ENCODE data around the gene RBM47.

RBM47 gene

DNA sequence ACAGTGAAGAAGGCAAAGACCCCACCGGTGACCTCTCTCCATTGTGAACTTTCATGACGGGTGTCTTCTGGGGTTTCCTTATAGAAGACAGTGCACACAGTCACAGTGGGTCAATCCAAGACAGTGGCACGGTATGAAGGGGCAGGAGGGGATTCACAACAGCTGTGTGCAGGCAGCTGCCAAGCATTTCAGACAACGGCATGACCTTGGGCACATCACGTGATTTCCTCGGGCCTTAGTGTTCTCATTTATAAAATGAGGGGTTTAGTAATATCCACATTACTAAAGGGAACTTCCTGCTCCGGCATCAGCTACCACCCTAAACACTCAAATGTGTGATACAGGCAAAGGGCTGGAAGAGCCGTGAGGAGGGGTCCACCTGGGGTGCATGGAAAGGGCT lies 42.9 kb downstream of the RBM47 start:
- no peak for DNase-seq (ENCODE audit: low read depth)

- no peak for DNase-seq (ENCODE audit: low read depth)
Measured at GRCh38 chr4:40586034-40586433, 43.6 kb downstream of the RBM47 start.

GRCh38 chr4:40585201-40585799 lies 44.4 kb downstream of the RBM47 start:
- DNase-seq (ENCODE audit: low read depth), result no peak

DNA sequence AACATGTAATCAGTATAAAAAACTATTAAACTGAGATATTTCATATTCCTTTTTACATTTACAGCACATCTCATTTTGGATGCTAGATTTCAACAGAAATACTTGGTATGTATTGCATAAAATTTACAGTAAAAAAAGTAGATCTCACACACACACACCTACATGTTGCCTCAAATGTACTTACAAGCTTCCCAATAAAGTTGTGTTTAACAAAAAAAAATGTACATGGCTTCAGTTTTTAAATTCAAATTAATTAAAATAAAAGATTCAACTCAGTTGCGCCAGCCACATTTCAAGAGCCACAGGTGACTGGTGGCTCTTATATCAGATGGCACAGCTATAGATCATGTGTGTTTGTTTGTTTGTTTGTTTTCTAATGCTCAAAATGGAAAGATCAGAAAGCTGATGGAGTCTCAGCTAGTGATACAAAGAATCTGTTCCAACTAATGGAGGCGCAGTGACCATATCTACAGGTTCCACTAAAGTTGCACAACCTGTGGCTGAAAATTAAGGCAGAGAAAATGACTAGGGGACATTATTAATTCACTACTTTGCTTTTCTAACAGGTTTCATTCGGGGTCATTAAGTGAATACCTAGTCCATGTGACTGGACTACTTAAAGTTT lies 45.0 kb downstream of the RBM47 start:
- DNase-seq (ENCODE audit: low read depth), result no peak

DNA sequence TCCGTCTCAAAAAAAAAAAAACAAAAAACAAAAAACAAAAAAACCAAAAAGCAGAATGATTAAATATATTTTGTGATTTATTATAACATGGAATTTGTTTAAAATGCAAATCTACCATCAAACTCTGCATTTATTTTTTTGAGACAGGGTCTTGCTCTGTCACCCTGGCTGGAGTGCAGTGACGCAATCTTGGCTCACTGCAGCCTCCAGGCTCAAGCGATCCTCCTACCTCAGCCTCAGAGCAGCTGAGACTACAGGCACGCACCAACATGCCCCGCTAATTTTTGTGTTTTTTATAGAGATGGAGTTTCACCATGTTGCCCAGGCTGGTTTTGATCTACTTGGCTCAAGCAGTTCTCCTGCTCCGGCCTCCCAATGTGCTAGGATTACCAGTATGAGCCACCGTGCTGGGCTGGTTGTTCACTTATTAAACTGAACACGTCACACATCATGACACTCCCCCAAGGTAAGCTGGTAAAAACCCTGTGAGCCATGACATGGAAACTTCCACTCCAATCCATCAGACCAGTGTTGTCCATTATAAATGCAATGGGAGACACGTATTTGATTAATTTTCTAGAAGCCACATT lies 45.7 kb downstream of the RBM47 start:
- DNase-seq (ENCODE audit: low read depth), result no peak

GRCh38 chr4:40582413-40582812 lies 47.3 kb downstream of the RBM47 start:
- no peak for DNase-seq (ENCODE audit: low read depth)

DNA sequence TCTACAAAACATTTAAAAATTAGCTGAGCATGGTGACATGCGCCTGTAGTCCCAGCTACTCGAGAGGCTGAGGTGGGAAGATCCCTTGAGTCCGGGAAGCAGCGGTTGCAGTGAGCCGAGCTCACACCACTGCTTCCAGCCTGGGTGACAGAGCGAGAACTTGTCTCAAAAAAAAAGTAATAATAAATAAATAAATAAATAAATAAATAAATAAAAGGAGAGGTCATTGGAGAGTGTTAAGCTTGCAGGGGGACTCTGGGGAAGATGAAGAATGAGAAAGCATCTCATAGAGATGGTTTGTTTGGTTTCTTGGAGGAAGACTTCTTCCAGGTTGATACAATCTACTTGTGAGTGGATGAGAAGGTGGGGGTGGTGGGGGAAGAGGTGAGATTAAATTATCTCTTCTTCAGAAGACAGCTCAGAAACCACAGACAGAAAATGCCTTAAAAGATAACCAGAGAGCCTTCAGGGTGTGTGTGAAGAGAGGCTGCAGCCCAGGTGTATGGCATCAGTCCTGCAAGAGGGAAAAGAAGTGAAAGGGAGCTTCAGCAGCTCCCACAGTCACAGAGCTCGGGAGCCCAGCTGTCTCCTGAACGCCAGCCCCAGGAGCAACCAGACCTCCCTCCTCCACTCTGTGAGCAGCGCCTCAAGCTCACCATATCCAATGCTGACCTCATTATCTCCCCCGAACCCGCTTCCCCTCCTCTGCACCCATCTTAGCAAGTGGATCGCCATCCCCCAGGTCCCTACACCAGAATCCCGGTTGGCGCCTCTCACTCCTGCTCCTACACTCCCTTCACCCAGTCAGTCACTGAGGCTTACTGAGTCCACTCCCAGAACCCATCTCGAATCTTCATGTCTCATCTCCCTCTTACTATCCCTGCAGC lies 48.2 kb downstream of the RBM47 start:
- no peak for DNase-seq (ENCODE audit: low read depth)

DNA sequence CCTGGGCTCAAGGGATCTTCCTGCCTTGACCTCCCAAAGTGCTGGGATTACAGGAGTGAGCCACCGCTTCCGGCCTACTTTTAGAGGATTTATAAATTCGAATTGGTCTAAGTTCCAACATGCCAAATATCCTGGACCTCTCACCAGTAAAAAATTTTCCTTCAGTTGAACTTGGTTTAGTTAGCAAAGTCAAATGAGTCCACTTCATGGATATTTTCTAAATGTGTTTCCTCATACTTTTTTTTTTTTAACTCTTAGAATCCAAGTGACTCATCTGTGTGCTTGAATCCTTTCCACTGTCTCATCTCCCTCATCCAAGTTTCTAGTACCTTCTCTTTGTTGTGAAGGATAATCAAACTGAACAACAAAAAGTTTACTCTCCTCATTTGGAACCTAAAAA lies 49.7 kb downstream of the RBM47 start:
- no peak for DNase-seq (ENCODE audit: low read depth)

DNA sequence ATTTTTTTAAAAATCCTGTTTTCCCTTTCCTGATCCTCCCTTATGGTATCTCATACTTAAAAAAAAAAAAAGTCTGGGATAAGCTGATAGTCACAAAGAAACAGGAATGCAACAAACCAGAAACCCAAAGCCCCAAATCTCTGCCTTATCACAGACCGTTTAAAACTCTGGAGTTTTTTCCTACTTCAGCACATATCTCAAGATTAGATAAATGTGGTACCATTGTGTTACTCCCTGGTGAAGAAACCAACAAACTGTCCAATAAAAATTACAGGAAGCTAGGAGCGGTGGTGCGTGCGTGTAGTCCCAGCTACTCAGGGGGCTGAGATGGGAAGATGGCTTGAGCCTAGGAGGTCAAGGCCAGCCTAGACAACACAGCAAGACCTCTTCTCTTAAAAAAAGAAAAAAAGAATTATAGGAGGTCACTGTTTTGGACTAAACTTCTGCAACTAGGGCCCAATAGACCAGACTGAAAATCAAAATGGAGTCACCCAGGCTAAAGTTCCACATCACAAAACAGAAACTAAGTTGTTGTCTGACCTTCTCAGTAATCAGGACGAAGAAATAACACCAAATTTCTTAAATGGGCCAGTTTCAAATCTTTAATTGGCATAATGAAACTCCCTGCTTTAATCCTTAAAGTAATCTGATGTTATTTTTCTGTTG lies 51.9 kb downstream of the RBM47 start:
- DNase-seq (ENCODE audit: low read depth), result no peak

GRCh38 chr4:40576651-40577480 lies 52.8 kb downstream of the RBM47 start:
- DNase-seq (ENCODE audit: low read depth), result no peak

DNA sequence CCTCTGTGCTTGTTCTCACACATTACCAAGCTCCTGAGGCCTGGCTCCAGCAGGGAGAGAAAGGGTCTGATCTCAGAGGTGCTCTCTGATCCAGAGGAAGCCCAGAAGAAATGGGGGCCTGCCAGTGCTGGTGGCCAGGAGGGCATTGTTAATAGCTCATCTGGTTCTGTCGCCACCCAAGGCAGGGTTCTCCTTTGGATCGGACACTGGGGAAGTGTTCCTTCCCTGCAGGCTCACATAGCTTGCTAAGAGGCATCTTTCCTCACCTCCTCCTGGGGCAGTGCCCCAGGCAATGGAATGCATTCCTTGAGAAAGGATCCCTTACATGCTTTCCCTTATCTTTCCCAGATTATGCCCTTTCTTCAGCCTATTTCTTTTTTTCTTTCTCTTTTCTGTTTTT lies 53.8 kb downstream of the RBM47 start:
- no peak for DNase-seq (ENCODE audit: low read depth)

DNA sequence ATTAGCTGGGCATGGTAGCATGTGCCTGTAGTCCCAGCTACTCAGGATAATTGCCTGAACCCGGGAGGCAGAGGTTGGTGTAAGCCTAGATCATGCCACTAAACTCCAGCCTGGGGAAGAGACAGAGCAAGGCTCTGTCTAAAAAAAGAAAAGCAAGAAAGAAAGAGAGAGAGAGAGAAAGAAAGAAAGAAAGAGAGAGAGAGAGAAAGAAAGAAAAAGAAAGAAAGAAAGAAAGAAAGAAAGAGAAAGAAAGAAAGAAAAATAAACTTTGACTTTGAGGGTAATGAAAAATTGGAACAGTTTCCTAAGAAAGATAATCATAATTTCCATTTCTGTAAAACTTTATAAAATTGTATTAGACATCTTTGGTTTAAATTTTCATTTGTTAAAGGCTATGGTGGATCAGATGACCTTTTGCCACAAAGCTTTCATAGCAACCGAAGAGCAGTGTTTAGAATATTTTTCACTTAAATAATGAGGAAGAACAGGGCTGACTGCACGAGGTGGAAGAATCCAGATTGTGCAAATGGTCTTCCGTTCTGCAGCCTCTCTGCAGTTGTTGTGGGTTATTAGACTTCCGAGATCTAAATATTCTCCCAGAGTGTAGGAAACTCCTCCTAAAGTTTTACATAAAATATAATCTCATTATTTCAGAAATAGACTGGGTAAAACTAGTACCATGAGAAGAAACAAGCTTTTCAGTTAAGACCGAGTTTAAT lies 55.9 kb downstream of the RBM47 start:
- no peak for DNase-seq (ENCODE audit: low read depth)

GRCh38 chr4:40572692-40573310 lies 56.9 kb downstream of the RBM47 start:
- DNase-seq (ENCODE audit: low read depth), result no peak

DNA sequence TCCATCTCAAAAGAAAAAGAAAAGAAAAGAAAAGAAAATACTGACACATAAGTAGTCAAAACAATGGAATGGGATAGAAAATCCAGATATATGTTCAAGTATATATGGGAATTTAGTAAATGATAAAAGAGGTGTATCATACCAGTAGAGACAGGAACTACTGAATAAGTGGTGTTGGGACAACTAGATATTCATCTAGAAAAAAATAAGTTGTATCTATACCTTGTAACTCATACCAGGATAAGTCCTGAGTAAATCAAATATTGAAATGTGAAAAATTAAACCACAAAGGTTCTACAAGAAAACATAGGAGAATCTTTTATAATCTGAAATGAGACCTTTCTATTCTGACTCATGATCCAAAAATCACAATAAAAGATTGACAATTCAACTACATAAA lies 58.5 kb downstream of the RBM47 start:
- DNase-seq (ENCODE audit: low read depth), result no peak

GRCh38 chr4:40570348-40571077 lies 59.2 kb downstream of the RBM47 start:
- DNase-seq (ENCODE audit: low read depth), result no peak

DNA sequence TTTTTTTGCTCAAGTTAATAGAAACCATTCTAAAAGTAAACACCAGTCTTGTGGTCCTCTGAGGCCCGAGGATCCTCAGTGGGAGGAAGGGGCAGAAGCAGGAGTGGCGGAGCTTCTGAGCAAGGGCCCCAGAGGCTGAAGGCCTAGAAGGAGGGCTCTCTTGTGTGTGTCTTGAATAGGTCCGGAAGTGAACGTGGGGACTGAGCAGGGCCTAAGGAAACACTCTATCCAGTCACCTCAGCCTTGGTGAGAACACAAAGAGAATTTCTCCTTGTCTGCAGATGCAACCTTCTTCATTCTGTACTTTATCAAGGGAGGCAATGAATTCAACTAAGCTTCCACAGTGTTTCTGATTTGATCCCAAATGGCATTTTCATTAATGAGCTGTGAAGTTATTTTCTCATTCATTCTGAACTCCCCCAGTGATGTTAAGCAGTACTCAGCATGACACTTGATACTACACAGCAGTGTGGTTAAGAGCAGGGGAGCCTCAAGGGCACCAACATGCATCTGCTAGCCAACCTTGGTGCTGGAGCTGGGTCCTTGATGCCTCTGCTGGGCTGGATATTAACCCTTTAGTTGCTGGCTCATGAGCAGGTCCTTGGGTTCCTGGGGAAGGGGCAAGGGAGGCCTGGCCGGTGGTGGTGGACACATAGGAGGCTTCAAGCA lies 64.7 kb downstream of the RBM47 start:
- no peak for DNase-seq (ENCODE audit: low read depth)

GRCh38 chr4:40564004-40564403 lies 65.7 kb downstream of the RBM47 start:
- DNase-seq (ENCODE audit: low read depth), result no peak

GRCh38 chr4:40563401-40563800 lies 66.3 kb downstream of the RBM47 start:
- DNase-seq (ENCODE audit: low read depth), result no peak

DNA sequence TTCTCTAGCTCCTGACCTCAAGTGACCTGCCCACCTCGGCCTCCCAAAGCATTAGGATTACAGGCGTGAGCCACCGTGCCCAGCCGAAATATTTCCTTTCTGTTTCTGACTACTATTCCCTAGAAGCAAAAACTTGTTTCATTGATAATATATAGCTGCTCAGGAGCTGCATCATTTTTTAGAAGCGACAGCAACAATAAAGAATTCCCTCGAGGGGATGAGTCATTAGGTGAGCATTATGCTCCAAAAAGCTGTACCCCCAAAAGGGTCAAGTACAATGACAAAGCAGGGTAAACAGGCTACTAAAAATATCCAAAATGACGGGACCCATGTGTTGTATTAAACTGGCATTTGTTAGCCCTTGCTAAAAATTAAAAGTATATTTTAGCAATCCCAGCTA lies 67.0 kb downstream of the RBM47 start:
- no peak for DNase-seq (ENCODE audit: low read depth)

All from stimulated activated CD8-positive, alpha-beta memory T cell treated with anti-CD3 and anti-CD28 coated beads, Interleukin-4, amount 100 ng/mL, for 24 hours (primary cell).